IPS DF 4.7 (cell line): ENCODE results near the gene CCNF.
"Not testable (repeated sequence)": the region's sequence is repeated elsewhere in the genome, so short reads cannot be mapped to it uniquely, and the experiment has no call there.

Experiments
- DNase-seq: peaks from one replicate; pipeline ENCODE4 v3.0.0-alpha.2; 2013; ENCODE audit warnings: low spot score; ENCODE audit errors: extremely low read depth

Gene CCNF

GRCh38 chr16:2428051-2428783, 1.0 kb upstream of the CCNF start:
- DNase-seq: no peak

DNA sequence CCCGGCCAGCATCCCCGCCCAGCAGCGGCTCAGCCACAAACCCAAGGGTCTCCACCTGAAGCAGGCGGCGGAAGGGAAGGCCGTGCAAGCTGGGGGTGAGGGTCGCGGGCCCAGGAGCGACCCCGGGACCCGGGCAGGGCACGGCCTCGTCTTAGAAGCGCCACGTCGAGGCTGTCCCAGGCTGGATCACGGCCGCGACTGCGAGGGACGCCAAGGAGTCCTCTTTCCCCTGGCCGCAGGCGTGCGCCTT, 538 bp upstream of the CCNF start:
- DNase-seq: no peak

- no peak for DNase-seq
Measured at GRCh38 chr16:2429771-2430663, 770 bp downstream of the CCNF start.

GRCh38 chr16:2432286-2432685, 3.0 kb downstream of the CCNF start:
- no peak for DNase-seq

DNA sequence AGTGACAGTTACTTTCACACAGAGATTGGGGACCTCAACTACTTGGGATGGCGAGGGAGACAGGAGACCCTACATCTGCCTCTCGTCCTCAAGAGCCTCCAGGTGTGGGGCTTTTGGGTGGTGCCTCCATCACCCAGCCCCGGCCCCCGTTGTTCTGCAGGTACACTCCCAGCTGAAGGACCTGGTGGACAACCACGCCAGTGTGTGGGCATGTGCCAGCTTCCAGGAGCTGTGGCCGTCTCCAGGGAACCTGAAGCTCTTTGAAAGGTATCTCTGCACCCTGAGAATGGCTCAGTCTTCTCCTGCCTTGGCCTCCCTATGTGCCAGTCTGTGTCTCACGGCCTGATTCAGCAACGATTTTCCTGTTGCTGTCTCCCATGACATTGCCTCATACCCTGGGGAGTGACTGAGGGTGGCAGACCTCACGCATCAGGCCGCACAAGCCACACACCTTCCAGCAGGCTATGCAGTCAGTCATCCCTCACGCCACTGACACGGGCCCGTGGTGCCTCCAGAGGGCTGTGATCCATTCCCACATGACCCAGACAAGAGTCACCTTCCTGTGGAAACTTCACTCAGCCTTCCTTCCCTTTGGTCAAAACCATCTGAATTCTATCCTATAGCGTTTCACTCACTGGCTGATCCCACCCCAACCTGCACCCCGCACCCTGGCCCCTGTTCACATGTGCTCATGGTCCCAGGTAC, 3.7 kb downstream of the CCNF start:
- no peak for DNase-seq

DNA sequence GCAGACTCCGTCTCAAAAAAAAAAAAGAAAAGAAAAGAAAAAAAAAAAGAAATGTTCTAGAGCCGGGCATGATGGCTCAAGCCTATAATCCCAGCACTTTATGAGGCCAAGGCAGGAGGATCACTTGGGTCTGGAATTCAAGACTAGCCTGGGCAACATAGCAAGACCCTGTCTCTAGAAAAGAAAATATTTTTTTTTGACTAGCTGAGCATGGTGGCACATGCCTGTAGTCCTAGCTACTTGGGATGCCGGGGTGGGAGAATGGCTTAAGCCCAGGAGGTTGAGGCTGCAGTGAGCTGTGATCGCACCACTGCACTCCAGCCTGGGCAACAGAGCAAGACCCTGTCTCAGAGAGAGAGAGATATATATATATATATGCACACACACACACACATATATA, 6.0 kb downstream of the CCNF start:
- DNase-seq: not testable (repeated sequence)

GRCh38 chr16:2436110-2436509, 6.9 kb downstream of the CCNF start:
- DNase-seq: no peak

DNA sequence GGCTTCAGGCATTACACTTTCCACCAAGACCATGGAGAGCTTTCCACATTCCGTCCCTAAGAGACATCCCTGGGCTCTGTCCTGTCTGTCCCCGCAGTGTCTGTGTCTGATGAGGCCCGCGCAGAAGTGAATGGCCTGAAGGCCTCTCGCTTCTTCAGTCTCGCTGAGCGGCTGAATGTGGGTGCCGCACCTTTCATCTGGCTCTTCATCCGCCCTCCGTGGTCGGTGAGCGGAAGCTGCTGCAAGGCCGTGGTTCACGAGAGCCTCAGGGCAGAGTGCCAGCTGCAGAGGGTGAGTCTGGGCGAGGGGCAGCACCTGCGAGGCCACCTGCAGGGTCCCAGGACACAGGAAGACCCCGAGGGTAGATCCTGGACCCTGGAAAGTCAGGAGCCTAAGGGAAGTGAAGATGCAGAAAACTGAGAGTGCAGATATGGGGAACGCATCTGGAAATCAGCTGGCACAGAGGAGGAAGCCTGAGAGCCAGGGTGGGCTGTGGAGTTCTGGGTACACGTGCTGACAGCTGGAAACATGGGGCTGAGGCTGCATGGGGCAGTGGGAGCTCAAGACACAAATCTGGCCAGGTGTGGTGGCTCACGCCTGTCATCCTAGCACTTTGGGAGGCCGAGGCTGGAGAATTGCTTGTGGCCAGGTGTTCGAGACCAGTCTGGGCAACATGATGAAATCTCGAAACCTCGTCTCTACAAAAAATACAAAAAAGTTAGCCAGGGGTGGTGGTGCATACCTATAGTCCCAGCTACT, 8.0 kb downstream of the CCNF start:
- no peak for DNase-seq

- no peak for DNase-seq
Measured at GRCh38 chr16:2438121-2438520, 8.9 kb downstream of the CCNF start.

DNA sequence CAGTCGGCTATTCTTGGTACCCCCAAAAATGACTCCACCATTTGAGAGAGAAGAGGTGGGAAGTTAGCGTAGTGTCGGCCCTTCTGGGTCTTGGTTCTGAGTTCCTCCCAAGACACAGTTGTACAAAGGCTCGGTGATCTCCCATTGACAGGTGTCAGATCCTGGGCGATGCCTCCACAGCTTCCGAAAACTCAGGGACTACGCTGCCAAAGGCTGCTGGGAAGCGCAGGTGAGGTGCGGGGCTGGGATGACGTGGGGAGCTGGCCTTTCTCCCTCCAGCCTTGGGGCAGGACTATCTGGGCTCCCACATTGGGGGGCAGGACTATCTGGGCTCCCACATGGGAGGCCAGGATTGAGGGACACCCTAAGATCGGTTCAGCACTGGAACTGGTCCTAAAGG, 10.4 kb downstream of the CCNF start:
- no peak for DNase-seq

DNA sequence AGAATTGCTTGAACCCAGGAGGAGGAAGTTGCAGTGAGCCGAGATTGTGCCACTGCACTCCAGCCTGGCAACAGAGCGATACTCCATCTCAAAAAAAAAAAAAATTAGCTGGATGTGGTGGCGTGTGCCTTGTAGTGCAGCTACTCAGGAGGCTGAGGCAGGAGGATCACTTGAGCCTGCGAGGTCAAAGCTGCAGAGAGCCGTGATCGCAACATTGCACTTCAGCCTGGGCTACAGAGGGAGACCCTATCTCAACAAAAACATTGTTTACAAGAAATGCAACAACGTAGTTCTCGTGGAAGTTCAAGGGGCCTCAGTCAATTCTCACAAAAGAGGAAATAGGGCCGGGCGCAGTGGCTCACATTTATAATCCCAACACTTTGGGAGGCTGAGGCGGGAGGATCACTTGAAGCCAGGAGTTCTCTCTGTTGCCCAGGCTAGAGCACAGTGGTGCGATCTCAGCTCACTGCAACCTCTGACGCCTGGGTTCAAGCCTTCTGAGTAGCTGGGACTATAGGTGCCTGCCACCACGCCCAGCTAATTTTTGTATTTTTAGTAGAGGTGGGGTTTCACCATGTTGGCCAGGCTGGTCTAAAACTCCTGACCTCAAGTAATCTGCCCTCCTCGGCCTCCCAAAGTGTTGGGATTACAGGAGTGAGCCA, 12.0 kb downstream of the CCNF start:
- DNase-seq: not testable (repeated sequence)

- no peak for DNase-seq
Measured at GRCh38 chr16:2443555-2443954, 14.3 kb downstream of the CCNF start.

- DNase-seq: no peak
Measured at GRCh38 chr16:2447920-2448583, 18.8 kb downstream of the CCNF start.

GRCh38 chr16:2449118-2449517, 19.9 kb downstream of the CCNF start:
- no peak for DNase-seq

DNA sequence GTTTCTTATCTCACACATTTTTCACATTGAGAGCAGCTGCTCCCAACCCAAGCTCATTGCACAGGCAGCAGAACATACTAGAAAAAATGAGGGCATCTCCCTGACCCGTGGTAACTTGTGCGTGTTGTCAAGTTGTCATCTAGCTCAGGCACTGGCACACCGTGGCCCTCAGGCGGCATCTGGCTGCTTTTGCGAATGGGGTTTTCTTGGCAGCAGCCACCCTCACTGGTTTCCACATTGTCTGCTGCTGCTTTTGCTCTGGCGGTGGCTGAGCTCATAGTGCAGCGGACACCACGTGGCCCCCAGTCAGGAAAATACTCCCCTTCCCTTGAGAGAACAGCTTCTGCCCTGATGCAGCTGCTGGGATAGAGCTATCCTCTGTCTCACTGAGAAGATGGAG, 21.3 kb downstream of the CCNF start:
- no peak for DNase-seq

GRCh38 chr16:2450975-2451381, 21.7 kb downstream of the CCNF start:
- DNase-seq: no peak

GRCh38 chr16:2451851-2452320, 22.6 kb downstream of the CCNF start:
- no peak for DNase-seq

- DNase-seq: no peak
Measured at GRCh38 chr16:2452650-2453049, 23.4 kb downstream of the CCNF start.

- DNase-seq: no peak
Measured at GRCh38 chr16:2455081-2455845, 26.0 kb downstream of the CCNF start.
